Measurements from ENCODE around the gene COL6A3. TPM values are rescaled to one million over a fixed set of nuclear protein-coding genes. Genes with fewer than 3 reads are reported as not detected.

The COL6A3 gene
- total and polyA plus RNA-seq, 2 of the 13 experiments (the other 11 are each of a cell fraction or from before 2014, with no cell fraction given), result 0.03 TPM; not detected in 1

- TF ChIP-seq SALL1 (CRISPR knock-in tag; IDR thresholded peaks at IDR 0.05) (peak; percentile 42), DDIT3 (CRISPR knock-in tag; IDR thresholded peaks at IDR 0.05) (no peak), JDP2 (CRISPR knock-in tag; IDR thresholded peaks at IDR 0.05; ENCODE audit: borderline replicate concordance) (no peak), ZNF629 (CRISPR knock-in tag; conservative IDR thresholded peaks at IDR 0.05) (0 out of 2 replicates have a peak, but pooled peaks have one; percentile 8), ARID5B (CRISPR knock-in tag; IDR thresholded peaks at IDR 0.05) (0 out of 2 replicates have a peak, but pooled peaks have one; percentile 18), MAX (IDR thresholded peaks at IDR 0.05) (peak; percentile 37; the same call in 1 of the 2 replicates), CREBL2 (CRISPR knock-in tag; IDR thresholded peaks at IDR 0.05; ENCODE audit: borderline replicate concordance) (no peak), GABPA (IDR thresholded peaks at IDR 0.05; ENCODE audit: low read depth, low read length) (peak; percentile 38; the same call in 1 of the 2 replicates), GABPA (CRISPR knock-in tag; IDR thresholded peaks at IDR 0.05; ENCODE audit: low read depth) (peak; percentile 81), TFDP1 (CRISPR knock-in tag; IDR thresholded peaks at IDR 0.05; ENCODE audit: borderline replicate concordance) (peak; percentile 41; the same call in 1 of the 2 replicates), ZFP91 (CRISPR knock-in tag; IDR thresholded peaks at IDR 0.05; ENCODE audit: borderline replicate concordance) (peak; percentile 27; the same call in 1 of the 2 replicates), ZNF232 (CRISPR knock-in tag; IDR thresholded peaks at IDR 0.05; ENCODE audit: borderline replicate concordance) (no peak), STAG1 (CRISPR knock-in tag; IDR thresholded peaks at IDR 0.05) (peak; percentile 46), ZFX (CRISPR knock-in tag; IDR thresholded peaks at IDR 0.05; ENCODE audit: low read depth) (peak; percentile 28; the same call in 1 of the 2 replicates), ZMYM4 (CRISPR knock-in tag; IDR thresholded peaks at IDR 0.05) (peak; percentile 57; the same call in 1 of the 2 replicates), TFAP4 (IDR thresholded peaks at IDR 0.05; ENCODE audit: borderline replicate concordance, low read depth) (peak; percentile 43; the same call in 1 of the 2 replicates)
Observed at GRCh38 chr2:237421542-237422116, 7.7 kb upstream of the COL6A3 start (continued).

Measured in HepG2 (cell line).